ENCODE results near the gene SLC27A5.

DNA sequence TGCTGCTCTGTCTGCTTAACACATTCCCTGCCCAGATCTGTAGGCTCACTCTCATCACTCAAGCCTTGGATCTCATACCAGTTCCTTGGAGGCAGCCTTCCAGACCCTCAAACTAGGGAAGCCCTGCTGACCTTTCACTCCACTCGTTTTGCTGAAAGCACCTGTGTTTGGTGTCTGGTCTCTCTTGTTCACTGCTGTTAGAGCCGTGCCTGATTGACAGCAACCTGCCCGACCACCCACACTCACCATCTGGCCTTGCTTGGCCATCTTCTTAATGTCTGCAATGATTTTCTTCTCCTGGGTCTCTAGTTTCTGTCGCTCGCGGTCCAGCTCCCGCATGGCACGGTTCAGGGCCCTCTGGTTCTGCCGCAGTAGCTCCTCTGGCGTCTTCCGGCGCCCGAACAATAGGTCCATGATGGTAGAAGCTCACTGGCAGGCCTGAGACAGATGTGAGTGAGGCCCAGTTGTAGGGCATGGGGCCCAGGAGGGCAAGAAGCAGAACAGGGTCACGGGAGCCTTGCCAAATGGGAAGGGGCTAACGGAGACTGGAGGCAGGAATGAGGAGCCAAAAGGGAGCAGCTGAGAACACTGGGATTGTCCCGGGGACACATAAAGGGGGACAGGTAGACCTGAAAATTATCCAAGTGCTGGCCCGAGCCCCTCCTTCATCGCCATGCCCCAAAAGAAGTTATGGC lies 42.2 kb upstream of the SLC27A5 start:
- TF ChIP-seq, protein P1, sequence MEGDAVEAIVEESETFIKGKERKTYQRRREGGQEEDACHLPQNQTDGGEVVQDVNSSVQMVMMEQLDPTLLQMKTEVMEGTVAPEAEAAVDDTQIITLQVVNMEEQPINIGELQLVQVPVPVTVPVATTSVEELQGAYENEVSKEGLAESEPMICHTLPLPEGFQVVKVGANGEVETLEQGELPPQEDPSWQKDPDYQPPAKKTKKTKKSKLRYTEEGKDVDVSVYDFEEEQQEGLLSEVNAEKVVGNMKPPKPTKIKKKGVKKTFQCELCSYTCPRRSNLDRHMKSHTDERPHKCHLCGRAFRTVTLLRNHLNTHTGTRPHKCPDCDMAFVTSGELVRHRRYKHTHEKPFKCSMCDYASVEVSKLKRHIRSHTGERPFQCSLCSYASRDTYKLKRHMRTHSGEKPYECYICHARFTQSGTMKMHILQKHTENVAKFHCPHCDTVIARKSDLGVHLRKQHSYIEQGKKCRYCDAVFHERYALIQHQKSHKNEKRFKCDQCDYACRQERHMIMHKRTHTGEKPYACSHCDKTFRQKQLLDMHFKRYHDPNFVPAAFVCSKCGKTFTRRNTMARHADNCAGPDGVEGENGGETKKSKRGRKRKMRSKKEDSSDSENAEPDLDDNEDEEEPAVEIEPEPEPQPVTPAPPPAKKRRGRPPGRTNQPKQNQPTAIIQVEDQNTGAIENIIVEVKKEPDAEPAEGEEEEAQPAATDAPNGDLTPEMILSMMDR (conservative IDR thresholded peaks at IDR 0.05; ENCODE audit: low read depth, low read length): no peak
- TF ChIP-seq EZH2 (IDR thresholded peaks at IDR 0.05; ENCODE audit: borderline replicate concordance, low read depth, low read length, poor library complexity, severe bottlenecking): no peak

All from A673 (cell line).